IMR-90 (cell line): ENCODE measurements around the gene DVL3.

Experiments
- FOS ChIP-seq: fragments of 150-350 bp; IDR thresholded peaks from 2 replicates; pipeline ENCODE4 v1.6.1; 2016; ENCODE audit warnings: low read depth, low read length
- POLR2A ChIP-seq: IDR thresholded peaks from 2 replicates; pipeline ENCODE4 v1.6.1; 2012; ENCODE audit warnings: mild to moderate bottlenecking, low read depth, low read length
- TF ChIP-seq, protein P1 (sequence below): conservative IDR thresholded peaks from 2 replicates; pipeline ENCODE4 v1.5.1; 2012; ENCODE audit warnings: mild to moderate bottlenecking, low read depth, low read length, improper control_type of control experiment

GRCh38 chr3:184168363-184169120 is 13.4 kb downstream of the DVL3 start:
- TF ChIP-seq, protein P1, sequence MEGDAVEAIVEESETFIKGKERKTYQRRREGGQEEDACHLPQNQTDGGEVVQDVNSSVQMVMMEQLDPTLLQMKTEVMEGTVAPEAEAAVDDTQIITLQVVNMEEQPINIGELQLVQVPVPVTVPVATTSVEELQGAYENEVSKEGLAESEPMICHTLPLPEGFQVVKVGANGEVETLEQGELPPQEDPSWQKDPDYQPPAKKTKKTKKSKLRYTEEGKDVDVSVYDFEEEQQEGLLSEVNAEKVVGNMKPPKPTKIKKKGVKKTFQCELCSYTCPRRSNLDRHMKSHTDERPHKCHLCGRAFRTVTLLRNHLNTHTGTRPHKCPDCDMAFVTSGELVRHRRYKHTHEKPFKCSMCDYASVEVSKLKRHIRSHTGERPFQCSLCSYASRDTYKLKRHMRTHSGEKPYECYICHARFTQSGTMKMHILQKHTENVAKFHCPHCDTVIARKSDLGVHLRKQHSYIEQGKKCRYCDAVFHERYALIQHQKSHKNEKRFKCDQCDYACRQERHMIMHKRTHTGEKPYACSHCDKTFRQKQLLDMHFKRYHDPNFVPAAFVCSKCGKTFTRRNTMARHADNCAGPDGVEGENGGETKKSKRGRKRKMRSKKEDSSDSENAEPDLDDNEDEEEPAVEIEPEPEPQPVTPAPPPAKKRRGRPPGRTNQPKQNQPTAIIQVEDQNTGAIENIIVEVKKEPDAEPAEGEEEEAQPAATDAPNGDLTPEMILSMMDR: no peak
- TF ChIP-seq FOS: no peak
- TF ChIP-seq POLR2A: no peak
